Posterior cingulate gyrus (tissue), 11 donors: ENCODE data around the gene ABHD15.
"Not testable (repeated sequence)": the region's sequence is repeated elsewhere in the genome, so short reads cannot be mapped to it uniquely, and the experiment has no call there.

ENCODE experiments used
- DNase-seq, 10 donors: peaks; one replicate each; pipeline versions ENCODE4 v3.0.0 to v3.0.0-alpha.2; 2020 to 2021; ENCODE audit warnings: mixed read lengths in 3 of 10
- intact Hi-C: fragments of 100-400 bp; cut with DNase I; formaldehyde crosslinking; loops from one replicate; pipeline ENCODE4 v1.15.1; 2023

ABHD15 gene

GRCh38 chr17:29572691-29573557 is 6.1 kb upstream of the ABHD15 start:
- DNase-seq = peak in 5 of 10 donors; percentile 56 to 94 (median 90)
- intact Hi-C loops = loop anchor here (1.0 kb wide), 1 partner anchor 201 kb away; no protein-coding TSS in a partner anchor

- DNase-seq = peak in 3 of 10 donors; percentile 64 to 82 (median 77)
- intact Hi-C loops = loop anchor here (1.0 kb wide), 1 partner anchor 200 kb away; no protein-coding TSS in a partner anchor
These were observed 5.2 kb upstream of the ABHD15 start for GRCh38 chr17:29571883-29572681.

- intact Hi-C loops = no loop called here
- peak in 2 of 10 donors; percentile 24 to 55 for DNase-seq
These were observed 4.6 kb upstream of the ABHD15 start for GRCh38 chr17:29571486-29571882.

GRCh38 chr17:29570521-29570920 is 3.7 kb upstream of the ABHD15 start:
- peak in 2 of 10 donors; percentile 52 to 62 for DNase-seq
- intact Hi-C loops = no loop called here

GRCh38 chr17:29569245-29569950 is 2.6 kb upstream of the ABHD15 start:
- intact Hi-C loops = no loop called here
- DNase-seq = peak in 2 of 10 donors; percentile 55 to 82

GRCh38 chr17:29568331-29569244 is 1.8 kb upstream of the ABHD15 start, which contains the start of gene TP53I13:
TSS of gene TP53I13 (plus strand) at chr17:29568701. CDS start at chr17:29568759, 58 bp downstream.
- DNase-seq = peak; percentile 64 to 95 (median 75)
- intact Hi-C loops = no loop called here

- intact Hi-C loops = no loop called here
- DNase-seq = peak in 5 of 10 donors; percentile 57 to 93 (median 87)
These were observed 905 bp upstream of the ABHD15 start for GRCh38 chr17:29567554-29568330.

GRCh38 chr17:29567304-29567553 is 392 bp upstream of the ABHD15 start:
- no peak for DNase-seq
- intact Hi-C loops = no loop called here

- intact Hi-C loops = no loop called here
- DNase-seq = peak in 2 of 10 donors; percentile 81 to 85
These were observed 979 bp downstream of the ABHD15 start for GRCh38 chr17:29565643-29566472.

- DNase-seq = peak in 2 of 10 donors; percentile 18 to 60
- intact Hi-C loops = no loop called here
These were observed 3.0 kb downstream of the ABHD15 start for GRCh38 chr17:29563816-29564215.

- peak in 1 of 10 donors; percentile 50 for DNase-seq
- intact Hi-C loops = no loop called here
These were observed 4.2 kb downstream of the ABHD15 start for GRCh38 chr17:29562615-29563014.

GRCh38 chr17:29561554-29562517 is 5.0 kb downstream of the ABHD15 start:
- intact Hi-C loops = no loop called here
- no peak for DNase-seq

- DNase-seq = no peak
- intact Hi-C loops = no loop called here
These were observed 6.5 kb downstream of the ABHD15 start for GRCh38 chr17:29560316-29560715.

- intact Hi-C loops = no loop called here
- no peak for DNase-seq
These were observed 7.2 kb downstream of the ABHD15 start for GRCh38 chr17:29559640-29560039.

- intact Hi-C loops, DNase-seq: not testable (repeated sequence)
These were observed 8.7 kb downstream of the ABHD15 start for GRCh38 chr17:29558139-29558538.

GRCh38 chr17:29557739-29558116 is 9.1 kb downstream of the ABHD15 start:
- intact Hi-C loops = no loop called here
- no peak for DNase-seq
